Spleen (tissue), 11 donors: ENCODE measurements around the gene DDR2. TPM values are rescaled to one million over a fixed set of nuclear protein-coding genes. Genes with fewer than 3 reads are reported as not detected.

Experiments used
- DNase-seq: peaks from one replicate; pipeline ENCODE4 v3.0.0-alpha.2; 2020
- H3K27ac ChIP-seq, 8 donors: fragments of 200-600 bp; sonication (generic) in 7 of 8; 1 replicate in 4 of 8; 2 replicates in 4 of 8; pipeline versions ENCODE4 v1.5.0 to v1.8.0; 2016 to 2021; ENCODE audit warnings: inconsistent platforms in 4 of 8, mild to moderate bottlenecking in 4 of 8, moderate library complexity in 1 of 8
- H3K27me3 ChIP-seq, 7 donors: fragments of 200-600 bp; sonication (generic) in 6 of 7; replicated peaks in 1 of 7; 1 replicate in 4 of 7; 2 replicates in 3 of 7; pipeline versions ENCODE4 v1.5.0 to v1.8.0; 2016 to 2021; ENCODE audit warnings: inconsistent platforms in 3 of 7, mild to moderate bottlenecking in 1 of 7
- H3K36me3 ChIP-seq, 6 donors: fragments of 200-600 bp; sonication (generic) in 5 of 6; 1 replicate in 4 of 6; 2 replicates in 2 of 6; pipeline versions ENCODE4 v1.5.0 to v1.8.0; 2016 to 2021; ENCODE audit warnings: inconsistent platforms in 2 of 6
- H3K4me1 ChIP-seq, 6 donors: fragments of 200-600 bp; sonication (generic) in 5 of 6; 1 replicate in 3 of 6; 2 replicates in 3 of 6; pipeline versions ENCODE4 v1.5.0 to v1.8.0; 2016 to 2021; ENCODE audit warnings: inconsistent platforms in 3 of 6
- H3K4me3 ChIP-seq, 8 donors: fragments of 200-600 bp; sonication (generic) in 7 of 8; 1 replicate in 4 of 8; 2 replicates in 4 of 8; pipeline versions ENCODE4 v1.5.0 to v1.8.0; 2016 to 2021; ENCODE audit warnings: inconsistent platforms in 4 of 8, mild to moderate bottlenecking in 4 of 8, moderate library complexity in 2 of 8
- H3K9me3 ChIP-seq, 8 donors: fragments of 200-600 bp; sonication (generic) in 7 of 8; 1 replicate in 4 of 8; 2 replicates in 4 of 8; pipeline versions ENCODE4 v1.5.0 to v1.8.0; 2016 to 2021; ENCODE audit warnings: inconsistent platforms in 4 of 8
- POLR2A ChIP-seq, 3 donors: fragments of 450-650 bp; IDR thresholded peaks; one replicate each; pipeline ENCODE4 v1.5.1; 2017; ENCODE audit warnings: antibody characterized with exemption in 3 of 3, mild to moderate bottlenecking in 1 of 3
- POLR2AphosphoS5 ChIP-seq, 3 donors: sonication (generic); formaldehyde crosslinking; IDR thresholded peaks; one replicate each; pipeline ENCODE4 v1.5.1; 2017; ENCODE audit warnings: antibody characterized with exemption in 3 of 3
- WGBS, 5 donors: extraction: QIAGEN DNeasy Blood & Tissue Kit in 3 of 5; methylation state at CpG; one replicate each; pipeline versions ENCODE4 v1.1.5 to v1.1.7; 2013 to 2018; 5-methylcytosine and 5-hydroxymethylcytosine counted together
- intact Hi-C: fragments of 100-400 bp; cut with DNase I; formaldehyde crosslinking; loops from one replicate; pipeline ENCODE4 v1.15.0; 2023; ENCODE audit warnings: low total_unique reads
- polyA plus RNA-seq, 3 donors: library from polyadenylated mRNA; stranded (reverse); fragments of 200-250 nt; gene quantifications; one replicate each; pipeline ENCODE4 v1.2.1, GENCODE V29; 2013
- total RNA-seq, 7 donors: library from RNA; depleted of rRNA in 3 of 7; stranded (reverse); fragments of >200 nt in 3 of 7; fragmentation: NEBNext Ultra II Directional in 4 of 7; extraction: Animal tissue kit (Norgen Biotek cat#: 25700) in 4 of 7; gene quantifications; one replicate each; pipeline versions ENCODE4 v1.1.0 to v1.2.1, GENCODE V29; 2016 to 2021
- TF ChIP-seq, protein P1 (sequence below), 11 experiments: fragments of 200-600 bp in 7 of 11; fragments of 450-650 bp in 4 of 11; sonication (generic) in 4 of 11; IDR thresholded peaks in 8 of 11; conservative IDR thresholded peaks in 3 of 11; 1 replicate in 7 of 11; 2 replicates in 4 of 11; pipeline versions ENCODE4 v1.4.0 to v1.8.0; 2016 to 2021; ENCODE audit warnings: antibody characterized with exemption in 11 of 11, inconsistent platforms in 4 of 11, mild to moderate bottlenecking in 1 of 11
- donor health status: healthy with polysubstance abuse.
- donor health status: DM: no; HTN: no; CAD: no; lungs with moderate emphysema.
- donor health status: DM: no; HTN: no; CAD: no.
- donor health status: Bipolar disorder and iron deficiency.
- donor health status: healthy.
- donor health status: DM: no; HTN: no; CAD: no.
- donor health status: DM: yes; HTN: yes; CAD: no.

The DDR2 gene
- total and polyA plus RNA-seq, 10 donors: 1.1 to 20.8 (median 10.8) TPM

DNA sequence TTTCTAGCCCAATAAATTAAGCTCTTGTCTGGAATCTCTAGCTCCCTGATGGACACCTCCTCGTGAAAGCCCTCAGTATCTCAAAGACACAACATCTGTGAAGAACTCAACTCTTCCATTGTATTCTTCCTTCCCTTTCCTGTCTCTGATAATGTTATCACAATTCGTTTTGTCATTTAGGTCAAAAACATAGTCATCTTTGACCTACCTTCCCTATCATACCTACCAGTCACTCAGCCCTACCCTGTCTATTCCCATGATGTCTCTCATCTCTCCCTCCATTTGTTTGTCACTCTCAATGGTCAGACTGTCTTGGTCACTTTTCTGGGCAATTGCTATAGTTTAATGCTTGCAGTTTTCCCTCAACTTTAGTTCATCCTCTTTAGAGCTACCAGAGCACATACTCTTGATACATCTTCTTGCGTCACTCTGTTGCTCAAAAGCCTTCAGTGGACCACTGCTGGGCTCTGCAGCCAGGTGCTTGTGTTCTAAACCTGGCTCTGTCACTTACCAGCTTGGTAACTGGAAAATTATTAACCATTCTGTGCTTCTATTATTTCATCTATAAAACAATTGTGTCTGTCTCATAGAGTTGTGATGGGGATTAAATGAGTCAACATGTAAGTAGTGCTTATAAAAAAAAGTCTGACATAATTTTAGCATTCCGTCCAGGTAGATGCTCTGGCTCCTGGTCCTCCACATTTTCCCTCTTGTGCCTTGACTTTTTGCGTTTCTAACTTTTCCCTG lies 39.6 kb downstream of the DDR2 start:
- H3K27ac ChIP-seq: no peak overlapping the region
- TF ChIP-seq POLR2AphosphoS5 (IDR thresholded peaks at IDR 0.05): no peak
- TF ChIP-seq, protein P1, sequence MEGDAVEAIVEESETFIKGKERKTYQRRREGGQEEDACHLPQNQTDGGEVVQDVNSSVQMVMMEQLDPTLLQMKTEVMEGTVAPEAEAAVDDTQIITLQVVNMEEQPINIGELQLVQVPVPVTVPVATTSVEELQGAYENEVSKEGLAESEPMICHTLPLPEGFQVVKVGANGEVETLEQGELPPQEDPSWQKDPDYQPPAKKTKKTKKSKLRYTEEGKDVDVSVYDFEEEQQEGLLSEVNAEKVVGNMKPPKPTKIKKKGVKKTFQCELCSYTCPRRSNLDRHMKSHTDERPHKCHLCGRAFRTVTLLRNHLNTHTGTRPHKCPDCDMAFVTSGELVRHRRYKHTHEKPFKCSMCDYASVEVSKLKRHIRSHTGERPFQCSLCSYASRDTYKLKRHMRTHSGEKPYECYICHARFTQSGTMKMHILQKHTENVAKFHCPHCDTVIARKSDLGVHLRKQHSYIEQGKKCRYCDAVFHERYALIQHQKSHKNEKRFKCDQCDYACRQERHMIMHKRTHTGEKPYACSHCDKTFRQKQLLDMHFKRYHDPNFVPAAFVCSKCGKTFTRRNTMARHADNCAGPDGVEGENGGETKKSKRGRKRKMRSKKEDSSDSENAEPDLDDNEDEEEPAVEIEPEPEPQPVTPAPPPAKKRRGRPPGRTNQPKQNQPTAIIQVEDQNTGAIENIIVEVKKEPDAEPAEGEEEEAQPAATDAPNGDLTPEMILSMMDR (IDR thresholded peaks at IDR 0.05 in 8 of 11, conservative IDR thresholded peaks at IDR 0.05 in 3 of 11): no peak
- no peak for TF ChIP-seq POLR2A (IDR thresholded peaks at IDR 0.05)
- H3K36me3 ChIP-seq: no peaks in the 10 kb centered on the region
- 54 to 71% (median 63%) methylated on average over 5 of the region's 5 CpGs for WGBS, 5 donors
- H3K27me3 ChIP-seq: no peaks in the 10 kb centered on the region
- no peak overlapping the region for H3K4me3 ChIP-seq
- H3K9me3 ChIP-seq: no peaks in the 10 kb centered on the region
- no peaks in the 10 kb centered on the region for H3K4me1 ChIP-seq
- intact Hi-C loops: no loop called here
- DNase-seq: no peak

DNA sequence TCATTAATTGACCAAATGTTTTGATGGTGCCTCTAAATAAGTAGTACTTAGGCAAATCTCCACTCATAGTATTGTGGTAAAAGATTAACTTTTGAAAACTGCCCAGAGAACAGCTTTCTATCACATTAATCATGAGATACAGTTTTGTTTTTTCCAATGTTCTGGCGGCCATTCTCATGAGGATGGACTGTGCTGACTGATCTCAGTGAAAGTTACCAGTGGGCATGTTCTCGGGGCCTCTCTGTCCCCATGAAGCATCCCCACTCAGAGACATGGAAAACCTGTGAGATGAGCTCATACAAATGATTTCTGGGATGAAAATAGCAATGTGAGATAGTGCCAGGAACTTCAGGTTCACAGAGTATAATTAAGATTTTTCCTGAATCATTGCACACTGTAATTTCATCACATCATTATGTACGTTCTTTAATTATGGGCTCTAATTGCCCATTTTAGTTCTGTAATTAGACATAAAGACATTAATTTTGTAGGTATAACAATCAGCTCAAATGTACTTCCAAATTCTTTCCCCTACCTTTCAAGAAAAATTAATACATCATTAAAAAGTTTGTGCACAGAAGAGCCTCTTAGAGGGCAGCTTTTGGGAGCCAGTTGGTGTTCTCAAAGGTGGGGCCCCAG lies 40.5 kb downstream of the DDR2 start:
- DNase-seq: no peak
- TF ChIP-seq POLR2AphosphoS5 (IDR thresholded peaks at IDR 0.05): no peak
- TF ChIP-seq, protein P1 (IDR thresholded peaks at IDR 0.05 in 8 of 11, conservative IDR thresholded peaks at IDR 0.05 in 3 of 11): no peak
- TF ChIP-seq POLR2A (IDR thresholded peaks at IDR 0.05): no peak
- no peaks in the 10 kb centered on the region for H3K9me3 ChIP-seq
- no peaks in the 10 kb centered on the region for H3K4me1 ChIP-seq
- H3K27me3 ChIP-seq: no peaks in the 10 kb centered on the region
- 85 to 94% (median 90%) methylated on average over 3 of the region's 3 CpGs for WGBS, 5 donors
- no peak overlapping the region for H3K4me3 ChIP-seq
- H3K27ac ChIP-seq: no peak overlapping the region
- intact Hi-C loops: no loop called here
- no peaks in the 10 kb centered on the region for H3K36me3 ChIP-seq

DNA sequence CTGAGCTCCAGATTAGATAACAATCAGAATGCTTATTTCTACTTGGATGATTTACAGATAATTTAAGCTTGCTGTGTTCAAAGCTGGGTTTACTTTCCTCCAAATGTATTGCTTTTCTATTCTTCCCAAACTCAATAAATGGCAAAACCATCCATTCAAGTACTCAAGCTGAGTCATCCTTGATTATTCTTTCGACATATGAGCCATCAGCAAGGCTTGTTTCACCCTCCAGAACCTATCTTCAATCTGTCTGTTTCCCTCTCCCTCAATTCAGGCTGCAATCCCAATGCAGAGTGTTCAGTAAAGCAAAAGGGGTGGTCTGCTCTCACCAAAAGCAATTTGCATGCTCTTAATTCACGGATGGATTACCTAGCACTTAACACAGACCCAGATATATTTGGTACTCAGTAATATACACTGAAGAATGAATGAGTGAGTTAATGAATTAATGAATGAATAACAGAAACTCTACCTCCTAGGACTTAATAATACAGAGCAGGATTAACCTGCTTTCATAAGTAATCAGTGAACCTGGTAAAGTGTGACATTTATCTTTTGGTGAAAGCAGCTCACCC lies 41.9 kb downstream of the DDR2 start:
- Histone ChIP-seq H3K36me3 (no peaks in the 10 kb centered on the region), H3K4me3 (no peak overlapping the region), H3K9me3 (peaks cover 0 to under 1% (median 0%) of the 10 kb centered on the region in 8 donors), H3K4me1 (no peaks in the 10 kb centered on the region), H3K27me3 (no peaks in the 10 kb centered on the region), H3K27ac (no peak overlapping the region)
- intact Hi-C loops: no loop called here
- TF ChIP-seq, protein P1 (IDR thresholded peaks at IDR 0.05 in 8 of 11, conservative IDR thresholded peaks at IDR 0.05 in 3 of 11): no peak
- TF ChIP-seq POLR2AphosphoS5 (IDR thresholded peaks at IDR 0.05) (no peak), POLR2A (IDR thresholded peaks at IDR 0.05) (no peak)
- 76 to 92% (median 86%) methylated on average over 2 of the region's 2 CpGs for WGBS, 5 donors
- no peak for DNase-seq

GRCh38 chr1:162676087-162676486 lies 43.8 kb downstream of the DDR2 start:
- H3K9me3 ChIP-seq: peaks cover 0 to 5% (median 0%) of the 10 kb centered on the region in 8 donors
- no peak for DNase-seq
- no peak overlapping the region for H3K27ac ChIP-seq
- WGBS, 5 donors: 74 to 91% (median 85%) methylated on average over 2 of the region's 2 CpGs
- no peaks in the 10 kb centered on the region for H3K27me3 ChIP-seq
- no peaks in the 10 kb centered on the region for H3K36me3 ChIP-seq
- H3K4me3 ChIP-seq: no peak overlapping the region
- TF ChIP-seq POLR2A (IDR thresholded peaks at IDR 0.05) (no peak), POLR2AphosphoS5 (IDR thresholded peaks at IDR 0.05) (no peak)
- TF ChIP-seq, protein P1 (IDR thresholded peaks at IDR 0.05 in 8 of 11, conservative IDR thresholded peaks at IDR 0.05 in 3 of 11): no peak
- intact Hi-C loops: no loop called here
- no peaks in the 10 kb centered on the region for H3K4me1 ChIP-seq
